Measurements from ENCODE around the gene CHMP3. TPM values are rescaled to one million over a fixed set of nuclear protein-coding genes. Genes with fewer than 3 reads are reported as not detected.
"Not testable (repeated sequence)": the region's sequence is repeated elsewhere in the genome, so short reads cannot be mapped to it uniquely, and the experiment has no call there.

CHMP3 gene
- total and polyA plus RNA-seq, 3 donors from 2014 or later, result 64.6 to 163 (median 89.4) TPM

DNA sequence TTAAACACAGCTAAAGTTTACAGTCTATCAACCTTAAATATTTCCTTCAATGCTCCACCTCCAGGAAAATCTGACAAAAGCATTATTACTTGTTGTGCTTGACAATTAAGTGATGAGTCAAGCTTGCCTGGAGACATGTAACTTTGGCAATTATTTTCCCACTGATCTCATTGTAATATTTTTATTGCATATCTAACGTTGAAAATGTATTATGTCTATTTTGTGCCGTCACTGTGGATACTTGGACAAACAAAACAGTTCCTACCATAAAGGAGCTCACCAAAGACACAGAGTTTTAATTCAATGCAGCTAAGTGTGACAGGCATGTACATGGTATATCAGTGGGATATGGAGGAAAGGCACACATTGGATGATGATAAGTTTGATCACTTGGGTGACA, 35.7 kb upstream of the CHMP3 start:
- no peak overlapping the region for H3K4me3 ChIP-seq
- no peaks in the 10 kb centered on the region for H3K9me3 ChIP-seq
- 72 to 76% methylated on average over 2 of the region's 2 CpGs for WGBS, 2 donors
- TF ChIP-seq, protein P1, sequence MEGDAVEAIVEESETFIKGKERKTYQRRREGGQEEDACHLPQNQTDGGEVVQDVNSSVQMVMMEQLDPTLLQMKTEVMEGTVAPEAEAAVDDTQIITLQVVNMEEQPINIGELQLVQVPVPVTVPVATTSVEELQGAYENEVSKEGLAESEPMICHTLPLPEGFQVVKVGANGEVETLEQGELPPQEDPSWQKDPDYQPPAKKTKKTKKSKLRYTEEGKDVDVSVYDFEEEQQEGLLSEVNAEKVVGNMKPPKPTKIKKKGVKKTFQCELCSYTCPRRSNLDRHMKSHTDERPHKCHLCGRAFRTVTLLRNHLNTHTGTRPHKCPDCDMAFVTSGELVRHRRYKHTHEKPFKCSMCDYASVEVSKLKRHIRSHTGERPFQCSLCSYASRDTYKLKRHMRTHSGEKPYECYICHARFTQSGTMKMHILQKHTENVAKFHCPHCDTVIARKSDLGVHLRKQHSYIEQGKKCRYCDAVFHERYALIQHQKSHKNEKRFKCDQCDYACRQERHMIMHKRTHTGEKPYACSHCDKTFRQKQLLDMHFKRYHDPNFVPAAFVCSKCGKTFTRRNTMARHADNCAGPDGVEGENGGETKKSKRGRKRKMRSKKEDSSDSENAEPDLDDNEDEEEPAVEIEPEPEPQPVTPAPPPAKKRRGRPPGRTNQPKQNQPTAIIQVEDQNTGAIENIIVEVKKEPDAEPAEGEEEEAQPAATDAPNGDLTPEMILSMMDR (IDR thresholded peaks at IDR 0.05), result no peak
- intact Hi-C loops (cut with DNase I; ENCODE audit: low total_unique reads), result no loop called here
- no peak for DNase-seq
- H3K27ac ChIP-seq, result no peak overlapping the region
- no peaks in the 10 kb centered on the region for H3K36me3 ChIP-seq (ENCODE audit: low read depth, missing control alignments)
- H3K4me1 ChIP-seq, result no peaks in the 10 kb centered on the region
- H3K27me3 ChIP-seq, result no peaks in the 10 kb centered on the region

DNA sequence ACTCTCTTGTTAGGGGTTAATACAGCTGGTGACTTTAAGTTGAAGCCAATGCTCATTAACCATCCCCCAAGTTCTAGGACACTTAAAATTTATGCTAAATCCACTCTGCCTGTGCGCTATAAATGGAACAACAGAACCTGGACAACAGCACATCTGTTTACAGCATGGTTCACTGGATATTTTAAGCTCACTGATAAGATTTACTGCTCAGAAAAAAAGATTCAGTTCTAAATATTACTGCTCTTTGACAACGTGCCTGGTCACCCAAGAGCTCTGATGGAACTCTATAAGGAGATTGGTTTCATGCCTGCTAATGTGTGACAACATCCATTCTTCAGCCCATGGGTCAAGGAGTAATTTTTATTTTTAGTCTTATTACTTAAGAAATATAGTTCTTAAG, 32.9 kb upstream of the CHMP3 start:
- no peak for DNase-seq

DNA sequence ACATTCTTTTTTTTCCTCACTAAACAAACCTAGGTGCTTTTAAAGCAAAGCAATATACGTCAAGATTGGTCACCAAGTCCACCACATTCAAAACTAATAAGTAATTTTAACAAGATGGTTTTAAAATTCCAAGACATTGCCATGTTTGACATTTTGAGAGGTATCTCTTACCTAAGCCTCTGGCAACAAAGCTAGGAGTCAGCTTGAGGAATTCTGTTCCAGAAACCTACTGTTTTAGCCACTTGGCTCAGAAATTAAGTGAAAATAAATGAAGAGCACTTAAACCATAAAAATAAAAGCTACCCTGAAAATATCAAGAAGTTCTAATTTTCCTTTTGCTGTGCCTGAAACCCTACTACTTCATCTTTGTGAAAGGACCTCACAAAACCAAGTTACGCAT, 30.0 kb upstream of the CHMP3 start:
- TF ChIP-seq POLR2A (IDR thresholded peaks at IDR 0.05), result no peak
- TF ChIP-seq, protein P1 (IDR thresholded peaks at IDR 0.05), result no peak
- 72 to 82% methylated on average over 2 of the region's 2 CpGs for WGBS, 2 donors
- Histone ChIP-seq H3K4me3 (no peak overlapping the region), H3K27me3 (no peaks in the 10 kb centered on the region), H3K4me1 (no peaks in the 10 kb centered on the region), H3K9me3 (no peaks in the 10 kb centered on the region), H3K36me3 (ENCODE audit: low read depth, missing control alignments) (no peaks in the 10 kb centered on the region), H3K27ac (no peak overlapping the region)
- intact Hi-C loops (cut with DNase I; ENCODE audit: low total_unique reads), result no loop called here
- DNase-seq, result no peak

More for the DNA sequence above, 32.9 kb upstream of the CHMP3 start:
- no peaks in the 10 kb centered on the region for H3K36me3 ChIP-seq (ENCODE audit: low read depth, missing control alignments)
- H3K27me3 ChIP-seq, result no peaks in the 10 kb centered on the region
- 40 to 57% methylated on average over 2 of the region's 2 CpGs for WGBS, 2 donors
- H3K4me3 ChIP-seq, result no peak overlapping the region
- H3K9me3 ChIP-seq, result no peaks in the 10 kb centered on the region
- H3K4me1 ChIP-seq, result no peaks in the 10 kb centered on the region
- TF ChIP-seq, protein P1 (IDR thresholded peaks at IDR 0.05), result no peak
- TF ChIP-seq POLR2A (IDR thresholded peaks at IDR 0.05), result no peak
- intact Hi-C loops (cut with DNase I; ENCODE audit: low total_unique reads), result no loop called here
- H3K27ac ChIP-seq, result no peak overlapping the region

DNA sequence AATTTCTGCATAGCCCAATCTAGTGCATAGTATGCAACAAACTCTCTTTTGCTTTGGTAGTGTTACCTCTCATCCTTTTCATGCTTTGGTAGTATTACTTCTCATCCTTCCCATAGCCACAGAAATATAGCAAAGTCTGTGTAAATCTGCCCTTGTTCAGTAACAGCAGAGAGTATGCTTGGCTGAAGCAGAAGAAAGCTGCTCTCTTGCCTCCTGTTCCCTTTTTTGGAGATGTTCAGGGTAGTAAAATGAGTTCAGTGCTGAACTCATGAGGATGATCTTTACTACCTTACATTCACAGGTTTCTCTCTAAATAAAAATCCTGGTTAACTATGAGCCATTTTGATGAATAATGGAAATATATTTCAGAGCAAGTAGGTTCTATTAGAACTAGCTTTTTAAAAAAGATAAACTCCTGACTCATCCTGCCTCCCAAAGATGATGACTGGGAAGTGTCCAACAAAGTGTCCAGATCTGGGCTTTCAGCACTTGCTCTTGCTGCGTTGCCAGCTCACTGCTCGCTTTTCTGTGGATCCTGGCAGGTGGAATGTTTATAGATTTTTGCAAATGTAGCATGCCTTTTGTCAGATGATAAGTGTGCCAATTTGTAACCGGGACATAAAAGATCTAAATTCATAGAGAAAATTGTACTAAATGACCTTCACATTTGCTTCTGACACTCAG, 29.4 kb upstream of the CHMP3 start:
- Histone ChIP-seq H3K4me1 (no peaks in the 10 kb centered on the region), H3K9me3 (no peaks in the 10 kb centered on the region), H3K36me3 (ENCODE audit: low read depth, missing control alignments) (no peaks in the 10 kb centered on the region), H3K27me3 (no peaks in the 10 kb centered on the region), H3K4me3 (no peak overlapping the region), H3K27ac (no peak overlapping the region)
- intact Hi-C loops (cut with DNase I; ENCODE audit: low total_unique reads), result no loop called here
- 31 to 59% methylated on average over 3 of the region's 3 CpGs for WGBS, 2 donors
- DNase-seq, result no peak
- TF ChIP-seq, protein P1 (IDR thresholded peaks at IDR 0.05), result no peak
- no peak for TF ChIP-seq POLR2A (IDR thresholded peaks at IDR 0.05)

DNA sequence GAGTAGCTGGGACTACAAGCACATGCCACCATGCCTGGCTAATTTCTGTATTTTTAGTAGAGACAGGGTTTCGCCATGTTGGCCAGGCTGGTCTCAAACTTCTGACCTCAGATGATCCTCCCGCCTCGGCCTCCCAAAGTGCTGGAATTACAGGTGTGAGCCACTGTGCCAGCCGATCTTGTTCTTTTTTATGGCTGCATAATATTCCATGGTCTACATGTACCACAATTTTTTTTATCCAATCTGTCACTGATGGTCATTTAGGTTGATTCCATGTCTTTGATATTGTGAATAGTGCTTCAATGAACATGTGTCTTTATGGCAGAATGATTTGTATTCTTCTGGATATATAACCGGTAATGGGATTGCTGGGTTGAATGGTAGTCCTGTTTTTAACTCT, 26.5 kb upstream of the CHMP3 start:
- H3K4me1 ChIP-seq; DNase-seq; H3K36me3 ChIP-seq (ENCODE audit: low read depth, missing control alignments); H3K9me3 ChIP-seq; H3K4me3 ChIP-seq; H3K27me3 ChIP-seq; H3K27ac ChIP-seq; intact Hi-C loops (cut with DNase I; ENCODE audit: low total_unique reads): not testable (repeated sequence)
- 91 to 99% methylated on average over 5 of the region's 5 CpGs for WGBS, 2 donors

All from testis (tissue), 3 donors.